ENCODE results near the gene TAS2R43.
"Not testable (repeated sequence)": the region's sequence is repeated elsewhere in the genome, so short reads cannot be mapped to it uniquely, and the experiment has no call there.

Gene TAS2R43
- total RNA-seq = 0.24 to 0.63 reads per million in 2 donors

- DNase-seq = no peak
Measured at GRCh38 chr12:11092128-11092527, at the start of gene TAS2R43. TAS2R43 (minus strand) TSS chr12:11092313; CDS start chr12:11092229, 84 bp downstream.

DNA sequence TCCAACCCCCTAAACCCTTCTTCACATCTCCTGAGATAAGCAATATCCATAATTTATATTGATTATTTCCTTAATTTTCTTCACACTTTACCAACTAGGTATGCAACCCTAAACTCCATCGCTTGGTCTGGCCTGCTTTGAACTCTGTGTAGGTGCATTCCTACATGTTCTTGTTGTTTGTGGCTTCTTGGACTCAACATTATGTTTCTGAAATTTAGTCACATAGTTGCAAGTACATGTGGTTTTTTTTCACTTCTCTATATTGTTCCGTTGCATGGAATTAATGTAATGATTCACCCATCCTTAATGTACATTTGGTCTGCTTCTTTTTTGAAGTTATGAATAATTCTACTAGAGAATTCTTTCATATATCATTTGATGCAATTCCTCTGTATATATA lies 44.0 kb upstream of the TAS2R43 start:
- no peak for DNase-seq

GRCh38 chr12:11134305-11134704 lies 42.2 kb upstream of the TAS2R43 start, which contains the start of gene TAS2R30:
TAS2R30 (minus strand) TSS chr12:11134644; CDS start chr12:11134244, 400 bp downstream.
- DNase-seq = no peak

- DNase-seq = no peak
Measured at GRCh38 chr12:11133816-11134215, 41.7 kb upstream of the TAS2R43 start.

DNA sequence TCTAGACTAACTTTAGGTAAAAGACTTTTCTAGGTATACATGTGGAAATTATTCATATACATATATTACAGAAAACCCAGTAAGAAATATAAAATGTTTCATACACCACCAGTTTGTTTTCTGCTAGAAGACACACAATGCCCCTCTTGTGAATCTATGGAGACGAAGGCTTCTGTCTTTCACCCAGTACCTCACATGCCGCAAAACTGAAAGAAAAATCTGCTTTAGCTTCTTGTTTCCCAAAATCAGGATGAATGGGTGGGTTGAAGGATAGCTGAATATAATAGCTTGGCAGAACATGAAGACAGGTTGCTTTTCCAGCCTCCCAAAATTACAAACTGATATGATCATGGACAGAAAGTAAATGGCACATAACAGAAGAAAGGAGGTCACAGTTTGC lies 41.0 kb upstream of the TAS2R43 start:
- no peak for DNase-seq

DNA sequence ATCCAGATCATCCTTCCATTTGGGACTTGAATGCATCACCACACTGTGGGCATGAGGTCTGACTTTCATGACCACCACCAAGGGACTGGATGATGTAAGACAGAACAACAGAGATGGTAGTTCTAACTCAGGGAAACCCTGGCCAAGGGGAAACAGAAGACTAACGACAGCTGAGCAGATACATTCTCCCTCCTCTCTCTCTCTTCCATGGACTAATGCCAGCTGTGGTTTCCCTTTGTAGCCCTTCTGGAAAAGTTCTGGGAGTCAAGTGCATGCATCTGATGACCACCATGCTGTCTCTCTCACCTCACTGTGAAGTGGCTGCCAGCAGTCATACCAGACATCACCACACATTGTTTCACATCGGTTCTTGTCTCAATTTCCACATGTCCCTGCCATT lies 38.9 kb upstream of the TAS2R43 start:
- no peak for DNase-seq

DNA sequence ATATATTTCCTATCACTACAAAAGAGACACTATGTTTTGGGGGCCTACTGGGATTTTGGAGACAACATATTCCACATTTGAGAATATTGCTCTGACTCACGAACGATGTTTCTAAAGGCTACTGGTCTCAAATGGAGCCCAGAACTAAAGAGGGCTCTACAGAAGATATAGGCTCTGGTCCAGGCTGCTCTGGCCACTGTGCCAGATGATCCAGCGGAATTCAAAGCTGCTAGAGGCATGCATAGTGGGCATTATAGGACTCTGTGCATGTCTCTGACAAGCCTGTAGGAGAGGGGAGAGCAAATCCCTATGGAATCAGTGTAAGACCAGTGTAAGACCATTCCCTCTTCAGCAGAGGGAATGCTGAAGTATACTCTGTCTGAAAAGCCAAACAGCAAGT lies 38.3 kb upstream of the TAS2R43 start:
- no peak for DNase-seq

- not testable (repeated sequence) for DNase-seq
Measured at GRCh38 chr12:11114130-11114529, 22.0 kb upstream of the TAS2R43 start.

DNA sequence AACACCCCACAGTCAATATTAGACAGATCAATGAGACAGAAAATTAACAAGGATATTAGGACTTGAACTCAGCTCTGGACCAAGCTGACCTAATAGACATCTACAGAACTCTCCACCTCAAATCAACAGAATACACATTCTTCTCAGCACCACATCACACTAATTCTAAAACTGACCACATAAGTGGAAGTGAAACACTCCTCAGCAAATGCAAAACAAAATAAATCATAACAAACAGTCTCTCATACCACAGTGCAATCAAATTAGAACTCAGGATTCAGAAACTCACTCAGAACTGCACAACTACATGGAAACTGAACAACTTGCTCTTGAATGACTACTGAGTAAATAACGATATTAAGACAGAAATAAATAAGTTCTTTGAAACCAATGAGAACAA lies 19.1 kb upstream of the TAS2R43 start:
- DNase-seq = not testable (repeated sequence)

- no peak for DNase-seq
Measured at GRCh38 chr12:11108862-11109261, 16.7 kb upstream of the TAS2R43 start.

DNA sequence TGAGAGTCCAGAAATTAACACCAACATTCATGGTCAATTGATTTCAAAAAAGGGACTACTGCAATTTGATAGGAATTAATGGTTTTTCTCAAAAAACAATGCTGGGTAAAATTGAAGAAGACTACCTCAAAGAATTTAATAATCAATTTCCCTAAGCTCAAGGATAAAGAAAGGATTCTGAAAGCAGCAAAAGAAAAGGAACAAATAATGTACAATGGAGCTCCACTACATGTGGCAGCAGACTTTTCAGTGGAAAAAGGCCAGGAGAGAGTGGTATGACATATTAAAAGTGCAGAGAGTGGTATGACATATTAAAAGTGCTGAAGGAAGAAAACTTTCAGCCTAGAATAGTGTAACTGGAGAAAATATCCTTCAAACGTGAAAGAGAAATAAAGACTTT lies 15.6 kb upstream of the TAS2R43 start:
- no peak for DNase-seq

- DNase-seq = no peak
Measured at GRCh38 chr12:11106288-11106687, 14.2 kb upstream of the TAS2R43 start.

DNA sequence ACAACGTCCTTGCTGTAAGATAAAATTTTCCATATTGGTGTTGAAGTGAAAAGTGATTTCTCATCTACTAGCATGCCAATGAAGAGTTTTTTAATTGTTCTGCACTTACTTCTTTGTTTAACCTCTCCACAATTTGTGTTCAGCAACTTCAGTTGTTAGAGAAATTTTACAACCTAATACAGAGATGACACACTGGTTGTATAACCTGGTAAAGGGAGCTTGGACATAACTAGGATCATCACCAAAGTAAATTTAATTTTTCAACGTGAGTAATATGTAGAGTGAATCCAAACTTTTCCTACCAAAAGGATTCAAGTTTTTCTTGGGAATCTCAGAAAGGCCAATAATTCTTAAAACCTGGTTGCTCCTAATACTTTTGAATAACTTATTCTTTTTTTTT lies 13.4 kb upstream of the TAS2R43 start:
- no peak for DNase-seq

DNA sequence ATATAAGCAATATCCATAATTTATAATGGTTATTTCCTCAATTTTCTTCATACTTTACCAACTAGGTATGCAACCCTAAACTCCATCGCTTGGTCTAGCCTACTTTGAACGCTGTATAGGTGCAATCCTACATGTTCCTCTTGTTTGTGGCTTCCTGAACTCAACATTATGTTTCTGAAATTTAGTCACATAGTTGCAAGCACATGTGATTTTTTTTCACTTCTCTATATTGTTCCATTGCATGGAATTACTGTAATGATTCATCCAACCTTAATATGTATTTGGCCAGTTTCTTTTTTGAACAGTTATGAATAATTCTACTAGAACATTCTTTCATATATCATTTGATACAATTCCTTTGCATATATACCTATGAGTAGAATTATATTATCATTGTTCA lies 2.8 kb upstream of the TAS2R43 start:
- DNase-seq = not testable (repeated sequence)

- no peak for DNase-seq
Measured at GRCh38 chr12:11089246-11089645, 2.9 kb downstream of the TAS2R43 start.

GRCh38 chr12:11085419-11085818 lies 6.7 kb downstream of the TAS2R43 start:
- no peak for DNase-seq

- no peak for DNase-seq
Measured at GRCh38 chr12:11081987-11082386, 10.1 kb downstream of the TAS2R43 start.

- DNase-seq = no peak
Measured at GRCh38 chr12:11078246-11078645, 13.9 kb downstream of the TAS2R43 start.

- DNase-seq = no peak
Measured at GRCh38 chr12:11075642-11076041, 16.5 kb downstream of the TAS2R43 start.

- no peak for DNase-seq
Measured at GRCh38 chr12:11071414-11071813, 20.7 kb downstream of the TAS2R43 start.

DNA sequence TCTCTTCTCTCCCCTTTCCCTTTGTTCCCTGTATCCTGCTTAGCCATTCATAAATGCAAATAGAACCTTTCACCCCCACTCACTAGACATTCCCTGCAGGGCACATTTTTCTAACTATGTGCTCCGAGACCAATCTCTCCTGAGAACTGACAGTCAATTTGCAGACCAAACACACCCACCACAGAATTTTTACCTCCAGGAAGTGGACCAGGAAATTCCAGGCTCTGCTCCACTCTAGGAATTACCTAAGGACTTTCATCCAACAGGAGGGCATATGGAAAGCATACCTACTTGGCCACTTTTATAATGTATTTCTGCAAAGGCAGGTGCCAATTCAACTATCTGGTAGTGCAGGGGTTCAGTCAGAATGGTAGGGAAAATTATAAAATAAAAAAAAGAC lies 21.1 kb downstream of the TAS2R43 start:
- no peak for DNase-seq

- no peak for DNase-seq
Measured at GRCh38 chr12:11069854-11070365, 22.2 kb downstream of the TAS2R43 start.

DNA sequence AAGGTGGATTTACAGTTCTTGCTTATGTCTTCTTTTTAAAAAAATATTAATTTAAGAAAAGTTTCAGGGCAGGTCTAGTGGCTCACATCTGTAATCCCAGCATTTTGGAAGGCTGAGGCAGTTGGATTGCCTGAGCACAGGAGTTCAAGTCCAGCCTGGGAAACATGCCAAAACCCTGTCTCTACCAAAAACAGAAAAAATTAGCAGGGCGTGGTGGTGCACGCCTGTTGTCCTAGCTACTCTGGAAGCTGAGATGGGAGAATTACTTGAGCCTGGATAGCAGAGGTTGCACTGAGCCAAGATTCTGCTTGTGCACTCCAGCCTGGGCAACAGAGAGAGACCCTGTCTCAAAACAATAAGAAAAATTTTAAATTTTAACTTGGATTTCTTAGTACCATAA lies 24.6 kb downstream of the TAS2R43 start:
- DNase-seq = no peak

- not testable (repeated sequence) for DNase-seq
Measured at GRCh38 chr12:11062194-11062593, 29.9 kb downstream of the TAS2R43 start, which contains the start of gene TAS2R46. TAS2R46 (minus strand) TSS chr12:11062294; CDS start chr12:11062294, 0 bp downstream.

GRCh38 chr12:11059784-11060183 lies 32.3 kb downstream of the TAS2R43 start:
- DNase-seq = no peak

Measured in T-helper 9 cell (primary cell).